GM21528 (cell line): ENCODE data around the gene LYPD6.
"Not testable (repeated sequence)": the region's sequence is repeated elsewhere in the genome, so short reads cannot be mapped to it uniquely, and the experiment has no call there.

Experiments
- ATAC-seq: cut with Tn5 transposase; IDR thresholded peaks from one replicate; pipeline ENCODE4 v1.9.1; 2021; ENCODE audit warnings: mild to moderate bottlenecking, moderate library complexity; ENCODE audit not compliant: unreplicated experiment, low FRiP score

Gene LYPD6

GRCh38 chr2:149490296-149490695 lies 159.9 kb downstream of the LYPD6 start:
- ATAC-seq = no peak

DNA sequence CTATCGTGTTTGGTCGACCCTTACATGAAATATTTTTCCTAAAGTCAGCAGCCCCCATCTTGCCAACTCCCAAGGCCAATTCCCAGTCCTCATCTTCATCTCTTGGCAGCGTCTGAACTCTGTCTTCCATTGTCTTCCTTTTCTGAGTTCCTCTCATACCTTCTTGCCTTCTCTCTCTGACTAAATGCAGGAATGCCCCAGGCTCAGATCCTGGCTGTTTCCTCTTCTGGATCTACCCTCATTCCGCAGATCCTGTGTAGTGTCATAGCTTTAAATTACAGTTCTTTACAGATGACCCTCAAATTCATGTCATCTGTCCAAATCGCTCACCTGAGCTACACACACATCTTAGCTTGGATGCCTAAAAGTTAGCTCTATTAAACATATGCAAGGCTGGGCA lies 162.5 kb downstream of the LYPD6 start:
- no peak for ATAC-seq

- ATAC-seq = not testable (repeated sequence)
These were observed 168.8 kb downstream of the LYPD6 start for GRCh38 chr2:149499204-149499603.

- ATAC-seq = not testable (repeated sequence)
These were observed 176.4 kb downstream of the LYPD6 start for GRCh38 chr2:149506808-149507207.

DNA sequence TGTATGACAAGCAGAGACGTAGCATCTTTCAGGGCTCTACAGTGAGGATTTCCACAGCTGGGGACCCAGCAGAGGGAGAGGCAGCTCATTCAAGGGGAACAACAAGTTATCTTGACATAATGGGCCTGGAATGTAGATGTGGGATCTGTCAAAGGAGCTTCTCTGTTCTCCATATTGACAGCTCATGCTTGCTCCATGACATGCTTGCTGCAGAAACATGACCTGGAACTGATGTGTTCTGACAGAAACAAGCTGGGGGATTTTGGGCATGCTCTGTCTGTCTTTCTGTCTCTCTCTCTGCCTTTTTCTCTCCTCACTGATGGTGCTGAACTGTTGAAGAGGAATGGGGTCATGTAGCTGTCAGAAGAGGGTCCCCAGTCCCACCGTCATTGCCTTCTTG lies 177.6 kb downstream of the LYPD6 start:
- no peak for ATAC-seq

DNA sequence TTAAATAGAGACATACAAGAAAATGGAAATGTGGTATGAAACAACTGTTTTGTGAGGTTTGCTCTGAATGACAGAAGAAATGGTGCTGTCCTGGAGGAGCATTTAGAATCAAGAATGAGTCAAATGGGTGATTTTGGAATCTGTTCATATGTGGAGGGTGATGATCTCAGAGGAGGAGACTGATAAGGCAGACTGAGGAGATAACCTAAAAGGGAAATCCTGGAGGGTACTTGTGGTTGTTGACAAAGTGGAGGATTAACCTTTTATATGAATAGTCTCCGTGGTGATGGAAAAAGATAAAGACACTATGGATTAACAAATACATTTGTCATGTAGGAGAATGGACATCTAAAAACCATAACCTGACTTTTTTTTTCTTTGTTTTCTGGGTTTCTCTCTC lies 183.1 kb downstream of the LYPD6 start:
- no peak for ATAC-seq
